ENCODE results near the gene KIAA1755.

Gene KIAA1755

GRCh38 chr20:38296433-38296832 is 35.9 kb upstream of the KIAA1755 start:
- no peak overlapping the region for H3K4me3 ChIP-seq (ENCODE audit: low read depth, low read length)
- no peak overlapping the region for H2AFZ ChIP-seq
- H3K27me3 ChIP-seq (ENCODE audit: control insufficient read depth, insufficient read depth, low read length) = peaks cover 5% of the 10 kb centered on the region
- no peaks in the 10 kb centered on the region for H3K79me2 ChIP-seq
- no peak overlapping the region for H3K4me2 ChIP-seq (ENCODE audit: low read length)
- TF ChIP-seq CTCF (IDR thresholded peaks at IDR 0.05) = no peak
- no peaks in the 10 kb centered on the region for H3K36me3 ChIP-seq (ENCODE audit: control insufficient read depth, insufficient read depth, low read length)
- no peak overlapping the region for H3K9ac ChIP-seq
- H3K4me1 ChIP-seq = no peaks in the 10 kb centered on the region
- H3K27ac ChIP-seq = no peak overlapping the region
- no peaks in the 10 kb centered on the region for H3K9me3 ChIP-seq (ENCODE audit: control insufficient read depth, low read length)

- Histone ChIP-seq H3K4me3 (ENCODE audit: low read depth, low read length) (no peak overlapping the region), H3K9ac (no peak overlapping the region), H2AFZ (no peak overlapping the region), H3K9me3 (ENCODE audit: control insufficient read depth, low read length) (no peaks in the 10 kb centered on the region), H3K27me3 (ENCODE audit: control insufficient read depth, insufficient read depth, low read length) (peaks cover 5% of the 10 kb centered on the region), H3K36me3 (ENCODE audit: control insufficient read depth, insufficient read depth, low read length) (no peaks in the 10 kb centered on the region), H3K4me1 (no peaks in the 10 kb centered on the region), H3K79me2 (no peaks in the 10 kb centered on the region), H3K4me2 (ENCODE audit: low read length) (no peak overlapping the region), H3K27ac (no peak overlapping the region)
- TF ChIP-seq CTCF (IDR thresholded peaks at IDR 0.05) = no peak
Measured at GRCh38 chr20:38295811-38296210, 35.3 kb upstream of the KIAA1755 start.

GRCh38 chr20:38294076-38294591 is 33.6 kb upstream of the KIAA1755 start:
- no peak for TF ChIP-seq CTCF (IDR thresholded peaks at IDR 0.05)
- Histone ChIP-seq H3K36me3 (ENCODE audit: control insufficient read depth, insufficient read depth, low read length) (no peaks in the 10 kb centered on the region), H3K27ac (no peak overlapping the region), H3K9ac (no peak overlapping the region), H3K4me3 (ENCODE audit: low read depth, low read length) (no peak overlapping the region), H3K4me1 (no peaks in the 10 kb centered on the region), H3K4me2 (ENCODE audit: low read length) (no peak overlapping the region), H3K27me3 (ENCODE audit: control insufficient read depth, insufficient read depth, low read length) (peaks cover 5% of the 10 kb centered on the region), H3K9me3 (ENCODE audit: control insufficient read depth, low read length) (no peaks in the 10 kb centered on the region), H3K79me2 (no peaks in the 10 kb centered on the region), H2AFZ (no peak overlapping the region)

- Histone ChIP-seq H3K27ac (no peak overlapping the region), H3K79me2 (no peaks in the 10 kb centered on the region)
- TF ChIP-seq CTCF (IDR thresholded peaks at IDR 0.05) = no peak
Measured at GRCh38 chr20:38293491-38294065, 33.0 kb upstream of the KIAA1755 start.

GRCh38 chr20:38291966-38292365 is 31.4 kb upstream of the KIAA1755 start:
- no peaks in the 10 kb centered on the region for H3K79me2 ChIP-seq
- no peak overlapping the region for H3K27ac ChIP-seq
- H3K9ac ChIP-seq = no peak overlapping the region
- no peak for TF ChIP-seq CTCF (IDR thresholded peaks at IDR 0.05)
- H3K9me3 ChIP-seq (ENCODE audit: control insufficient read depth, low read length) = no peaks in the 10 kb centered on the region
- no peak overlapping the region for H3K4me3 ChIP-seq (ENCODE audit: low read depth, low read length)
- no peaks in the 10 kb centered on the region for H3K36me3 ChIP-seq (ENCODE audit: control insufficient read depth, insufficient read depth, low read length)
- no peak overlapping the region for H3K4me2 ChIP-seq (ENCODE audit: low read length)
- H3K4me1 ChIP-seq = no peaks in the 10 kb centered on the region
- peaks cover 5% of the 10 kb centered on the region for H3K27me3 ChIP-seq (ENCODE audit: control insufficient read depth, insufficient read depth, low read length)
- no peak overlapping the region for H2AFZ ChIP-seq

More at GRCh38 chr20:38293491-38294065, 33.0 kb upstream of the KIAA1755 start:
- no peaks in the 10 kb centered on the region for H3K9me3 ChIP-seq (ENCODE audit: control insufficient read depth, low read length)
- no peaks in the 10 kb centered on the region for H3K36me3 ChIP-seq (ENCODE audit: control insufficient read depth, insufficient read depth, low read length)
- H3K4me1 ChIP-seq = no peaks in the 10 kb centered on the region
- no peak overlapping the region for H3K4me3 ChIP-seq (ENCODE audit: low read depth, low read length)
- H3K27me3 ChIP-seq (ENCODE audit: control insufficient read depth, insufficient read depth, low read length) = peaks cover 5% of the 10 kb centered on the region
- no peak overlapping the region for H2AFZ ChIP-seq
- no peak overlapping the region for H3K4me2 ChIP-seq (ENCODE audit: low read length)
- H3K9ac ChIP-seq = no peak overlapping the region
